Activated CD8-positive, alpha-beta memory T cell treated with anti-CD3 and anti-CD28 coated beads for 4 hours (primary cell): Measurements from ENCODE around the gene GALNTL6.
"Not testable (repeated sequence)": the region's sequence is repeated elsewhere in the genome, so short reads cannot be mapped to it uniquely, and the experiment has no call there.

Source experiments
- DNase-seq, 2 donors: peaks; one replicate each; pipeline ENCODE4 v3.0.0-alpha.2; 2020; ENCODE audit warnings: low read depth in 2 of 2

The GALNTL6 gene

GRCh38 chr4:172736046-172736445, 922.8 kb downstream of the GALNTL6 start:
- no peak for DNase-seq

DNA sequence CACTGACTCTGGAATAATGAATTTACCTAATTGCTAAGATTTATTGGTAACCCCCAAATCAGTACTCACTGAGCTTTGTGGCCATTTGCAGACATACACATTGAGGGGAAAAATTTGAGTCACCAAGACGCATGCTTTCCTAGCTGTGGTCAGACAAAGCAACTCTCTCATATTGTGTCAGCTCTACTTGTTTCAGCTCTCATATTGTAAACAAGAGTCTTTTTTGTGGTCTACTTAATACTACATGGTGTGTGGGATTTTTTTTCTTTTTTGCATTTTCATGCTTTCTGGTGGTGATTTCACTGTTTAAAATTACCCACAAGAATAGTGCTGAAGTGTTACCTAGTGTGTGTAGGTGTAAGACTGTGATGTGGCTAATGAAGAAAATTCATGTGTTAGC, 927.2 kb downstream of the GALNTL6 start:
- DNase-seq: no peak

GRCh38 chr4:172750910-172751309, 937.7 kb downstream of the GALNTL6 start:
- DNase-seq: no peak

DNA sequence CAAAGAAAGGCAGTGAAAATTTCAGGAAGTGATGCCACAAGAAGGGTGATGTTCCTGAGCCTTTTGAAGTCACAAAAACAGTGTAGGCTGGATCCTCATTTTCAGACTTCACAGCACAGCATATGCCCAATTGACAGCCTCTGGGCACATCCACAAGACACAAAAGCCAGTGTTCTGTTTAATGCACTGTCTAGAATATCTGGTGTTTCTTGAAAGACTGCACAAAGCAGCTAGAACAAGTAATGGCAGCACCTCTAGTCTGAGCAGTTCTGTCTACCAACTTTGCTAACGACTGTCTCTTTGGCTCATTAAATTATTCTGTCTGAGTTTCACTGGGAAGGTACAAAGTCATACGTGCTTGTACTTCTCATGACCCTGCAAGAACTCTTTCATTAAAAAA, 938.3 kb downstream of the GALNTL6 start:
- DNase-seq: no peak

DNA sequence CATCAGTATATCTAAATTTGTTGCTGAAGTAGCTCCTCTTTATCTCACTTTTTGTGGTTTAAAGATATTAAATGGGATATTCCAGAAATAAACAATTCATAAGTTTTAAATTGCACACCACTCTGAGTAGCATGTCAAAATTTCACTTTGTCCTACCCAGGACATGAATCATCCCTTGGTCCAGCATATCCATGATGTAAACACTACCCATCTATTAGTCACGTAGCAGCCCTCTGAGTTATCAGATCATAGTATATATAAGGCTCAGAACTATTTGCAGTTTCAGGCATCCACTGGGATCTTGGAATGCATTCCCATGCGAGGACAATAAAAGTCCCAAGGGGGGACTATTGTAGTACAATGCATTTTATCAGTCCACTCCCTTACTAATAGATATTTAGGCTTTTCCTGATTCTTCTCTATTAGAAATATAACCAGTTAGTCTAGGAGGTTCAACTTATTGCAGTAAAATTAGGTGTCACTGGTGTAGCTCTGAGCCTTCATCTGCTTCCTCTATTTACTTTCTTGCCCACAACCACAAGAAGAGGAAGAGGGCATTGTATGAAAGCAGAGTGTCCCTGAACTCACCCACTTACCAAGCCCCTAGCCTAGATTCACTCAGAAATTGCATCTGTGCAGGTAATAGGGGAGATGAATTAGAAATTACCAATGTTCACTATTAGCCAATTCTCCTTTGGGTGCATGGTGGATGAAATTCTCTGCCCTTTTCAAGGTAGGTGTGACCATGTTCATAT, 945.6 kb downstream of the GALNTL6 start:
- no peak for DNase-seq

GRCh38 chr4:172760512-172760911, 947.3 kb downstream of the GALNTL6 start:
- DNase-seq: no peak

DNA sequence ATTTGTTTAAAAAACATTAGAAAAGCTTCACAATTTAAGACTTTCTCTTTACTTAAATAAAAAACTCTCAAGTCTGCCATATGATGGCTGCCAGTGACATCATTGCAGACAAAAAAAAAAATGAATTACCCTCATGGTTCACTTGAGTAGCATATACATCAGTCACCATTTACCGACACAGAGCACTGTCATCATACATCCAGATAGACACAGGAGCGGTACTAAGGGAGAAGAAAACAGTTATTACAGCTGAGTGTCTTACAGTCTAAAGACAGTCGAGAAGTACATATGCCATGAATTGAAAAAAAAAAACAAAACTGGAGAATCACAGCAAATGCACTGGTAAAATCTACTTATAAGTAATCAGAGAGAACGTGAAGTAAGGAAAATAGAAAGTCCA, 949.7 kb downstream of the GALNTL6 start:
- DNase-seq: no peak

DNA sequence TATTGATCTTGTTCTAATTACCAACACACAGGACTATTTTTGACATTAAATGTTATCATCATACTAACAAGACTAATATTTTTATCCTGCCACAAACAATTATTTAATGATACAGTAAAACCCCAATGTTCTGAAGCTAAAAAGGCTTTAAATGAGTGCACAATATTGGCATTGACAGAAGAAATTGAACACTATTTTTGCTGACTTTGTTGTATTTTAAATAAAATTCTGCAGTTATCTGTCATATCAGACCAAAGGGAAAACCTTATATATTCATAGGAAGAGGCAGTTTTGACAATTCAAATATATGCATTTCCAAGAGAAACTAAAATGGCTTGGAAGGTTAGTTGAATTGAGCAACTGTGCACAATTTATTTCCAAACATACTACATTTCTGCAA, 957.6 kb downstream of the GALNTL6 start:
- DNase-seq: no peak

GRCh38 chr4:172772781-172773180, 959.6 kb downstream of the GALNTL6 start:
- no peak for DNase-seq

GRCh38 chr4:172776203-172776861, 963.1 kb downstream of the GALNTL6 start:
- no peak for DNase-seq

- no peak for DNase-seq
Measured at GRCh38 chr4:172777729-172778431, 964.7 kb downstream of the GALNTL6 start.

DNA sequence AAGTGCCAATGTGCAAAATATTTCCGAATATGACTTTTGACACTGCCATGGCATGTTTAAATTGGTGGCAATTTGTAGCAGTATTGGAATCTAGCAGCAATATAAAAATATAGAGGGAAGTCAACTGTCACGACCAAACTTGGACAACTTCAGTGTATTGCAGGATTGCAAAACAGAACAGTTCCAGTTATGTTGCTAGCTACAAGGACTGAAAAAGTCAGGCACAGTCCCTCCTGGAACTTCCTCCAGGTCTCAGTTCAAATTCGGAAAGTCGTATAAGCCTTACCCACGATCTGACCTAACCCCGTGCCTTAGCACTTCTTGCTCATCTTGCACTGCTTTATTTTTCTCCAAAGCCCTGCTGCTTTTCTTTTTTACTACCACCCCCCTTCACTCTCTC, 965.4 kb downstream of the GALNTL6 start:
- DNase-seq: no peak

- no peak for DNase-seq
Measured at GRCh38 chr4:172780566-172781081, 967.4 kb downstream of the GALNTL6 start.

- no peak for DNase-seq
Measured at GRCh38 chr4:172785613-172786012, 972.4 kb downstream of the GALNTL6 start.

- DNase-seq: no peak
Measured at GRCh38 chr4:172786039-172786792, 973.0 kb downstream of the GALNTL6 start.

DNA sequence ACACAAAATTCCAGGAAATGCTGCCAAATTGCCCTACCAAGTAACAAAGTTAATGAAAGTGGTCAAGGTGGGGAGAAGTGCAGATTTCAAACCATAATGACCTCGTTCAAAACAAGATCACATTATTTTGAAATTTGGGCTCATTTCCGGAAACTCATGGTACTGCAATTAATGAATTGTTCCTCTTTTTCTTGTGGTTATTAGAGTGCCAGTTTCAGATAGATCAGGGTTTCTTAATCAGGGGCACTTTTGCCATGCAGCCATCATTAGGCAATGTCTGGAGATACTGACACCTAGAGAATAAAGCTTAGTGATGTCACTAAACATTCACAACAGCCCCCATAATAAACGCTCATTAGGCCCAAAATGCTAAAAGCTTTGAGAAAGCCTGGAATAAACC, 973.9 kb downstream of the GALNTL6 start:
- DNase-seq: no peak

- no peak for DNase-seq
Measured at GRCh38 chr4:172791841-172792240, 978.6 kb downstream of the GALNTL6 start.

DNA sequence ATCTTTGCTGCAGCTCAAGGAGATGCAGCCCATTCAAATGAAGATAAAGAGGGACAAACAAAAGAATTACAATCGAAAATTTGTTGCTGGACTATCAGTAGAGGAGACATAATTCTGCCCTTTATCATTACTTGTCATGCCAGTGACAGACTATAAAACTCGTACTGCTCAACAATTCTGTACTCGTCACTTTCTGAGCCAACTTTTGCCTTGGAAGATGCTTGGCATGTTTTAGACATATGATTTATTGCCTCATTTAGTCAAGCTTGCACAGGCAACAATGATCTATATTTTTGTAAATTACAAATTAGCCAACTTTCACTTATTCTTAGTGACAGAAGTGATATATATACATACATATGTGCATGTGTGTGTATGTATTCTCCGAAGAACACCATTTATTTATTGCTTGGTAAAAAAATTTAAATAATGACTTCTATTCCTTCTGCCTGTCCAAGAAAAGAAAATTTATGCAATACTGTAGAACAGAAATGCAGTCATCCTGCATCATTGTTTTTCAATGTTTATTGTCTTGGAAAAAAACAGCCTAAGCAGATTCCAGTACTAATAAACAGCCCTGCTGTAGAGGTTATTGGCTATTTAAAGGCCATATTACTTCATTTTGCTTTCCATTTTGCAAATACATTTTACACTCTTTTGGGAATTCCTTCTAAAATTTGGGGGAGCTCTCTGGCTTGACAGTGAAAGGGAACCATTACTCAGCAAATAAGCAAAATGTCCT, 980.5 kb downstream of the GALNTL6 start:
- DNase-seq: no peak

DNA sequence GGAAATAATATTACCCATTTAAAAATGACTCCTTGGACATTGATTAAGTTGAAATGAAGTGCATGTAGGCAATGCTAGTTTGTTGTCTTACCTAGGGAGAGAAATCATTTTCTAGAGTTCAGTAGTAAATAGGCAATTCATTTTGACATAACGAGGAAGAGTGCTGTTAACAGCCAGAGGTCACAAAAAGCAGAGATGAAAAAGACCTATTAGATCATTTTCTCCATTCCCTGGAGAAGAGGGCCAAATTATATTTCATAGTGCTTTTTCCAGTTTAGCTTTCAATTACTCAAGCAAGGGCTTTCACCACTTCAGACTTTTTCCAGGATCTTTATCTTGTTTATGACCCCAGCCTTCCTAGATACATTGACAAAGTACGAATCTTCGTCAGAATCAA, 981.1 kb downstream of the GALNTL6 start:
- DNase-seq: no peak

- DNase-seq: not testable (repeated sequence)
Measured at GRCh38 chr4:172797281-172797680, 984.1 kb downstream of the GALNTL6 start.

GRCh38 chr4:172802032-172802431, 988.8 kb downstream of the GALNTL6 start:
- DNase-seq: no peak
